ENCODE measurements around the gene CTIF.

DNA sequence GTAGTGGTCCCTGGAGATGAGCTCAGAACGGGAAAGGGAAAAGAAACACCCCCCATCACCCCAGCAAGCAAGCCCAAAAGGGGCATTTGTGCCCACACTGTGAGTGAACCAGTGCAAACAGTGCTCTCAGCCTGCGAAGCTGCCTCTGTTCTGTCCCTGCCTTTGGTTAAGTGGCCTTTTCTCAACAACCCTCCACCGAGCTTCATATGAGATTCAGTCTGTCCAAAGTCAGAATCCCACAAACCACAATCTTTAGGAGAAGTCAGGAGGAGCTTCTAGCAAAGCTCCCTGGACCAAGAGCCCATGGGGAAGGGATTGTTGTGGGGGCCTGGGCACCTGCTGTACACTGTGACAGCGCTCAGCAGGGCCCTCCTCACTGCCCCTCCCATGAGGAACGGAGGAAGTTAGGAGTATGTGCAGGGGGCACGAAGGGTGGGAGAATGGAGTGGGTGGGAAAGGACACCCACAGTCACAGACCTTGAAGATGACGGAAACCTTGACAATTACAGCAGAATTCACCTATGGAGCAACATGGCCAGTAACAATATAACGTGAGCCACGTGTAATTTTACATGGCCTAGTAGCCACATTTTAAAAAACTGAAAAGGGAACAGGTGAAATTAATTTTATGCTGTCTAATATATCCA, 292.4 kb downstream of the CTIF start:
- TF ChIP-seq POLR2A (IDR thresholded peaks at IDR 0.05) (no peak), POLR2AphosphoS5 (IDR thresholded peaks at IDR 0.05) (no peak)
